Peyer's patch (tissue), 4 donors: ENCODE measurements around the gene FCGR3A. TPM values are rescaled to one million over a fixed set of nuclear protein-coding genes. Genes with fewer than 3 reads are reported as not detected.

Source experiments
- DNase-seq, 3 donors: peaks; one replicate each; pipeline ENCODE4 v3.0.0-alpha.2; 2017 to 2019
- H3K27ac ChIP-seq, 4 donors: fragments of 200-600 bp; sonication (generic); one replicate each; pipeline ENCODE4 v1.5.1; 2016 to 2019
- H3K27me3 ChIP-seq, 2 donors: fragments of 200-600 bp; sonication (generic); one replicate each; pipeline ENCODE4 v1.5.1; 2019
- H3K36me3 ChIP-seq, 3 donors: fragments of 200-600 bp; sonication (generic); one replicate each; pipeline ENCODE4 v1.5.1; 2016 to 2019
- H3K4me1 ChIP-seq, 4 donors: fragments of 200-600 bp; sonication (generic); one replicate each; pipeline ENCODE4 v1.5.1; 2016 to 2019
- H3K4me3 ChIP-seq, 4 donors: fragments of 200-600 bp; sonication (generic); 1 replicate in 3 of 4; 2 replicates in 1 of 4; pipeline ENCODE4 v1.5.1; 2016 to 2019; ENCODE audit warnings: mild to moderate bottlenecking in 1 of 4
- H3K9me3 ChIP-seq, 4 donors: fragments of 200-600 bp; sonication (generic); one replicate each; pipeline ENCODE4 v1.5.1; 2016 to 2019; ENCODE audit warnings: mild to moderate bottlenecking in 1 of 4
- POLR2A ChIP-seq, 2 donors: fragments of 450-650 bp; IDR thresholded peaks; one replicate each; pipeline ENCODE4 v1.5.1; 2017; ENCODE audit warnings: antibody characterized with exemption in 2 of 2, mild to moderate bottlenecking in 2 of 2, moderate library complexity in 2 of 2
- total RNA-seq, 4 donors: library from RNA; depleted of rRNA; stranded (reverse); fragments of >200 nt; gene quantifications; one replicate each; pipeline ENCODE4 v1.1.0, GENCODE V29; 2016
- TF ChIP-seq, protein P1 (sequence below), 6 experiments: fragments of 450-650 bp in 4 of 6; fragments of 200-600 bp in 2 of 6; sonication (generic) in 1 of 6; IDR thresholded peaks; one replicate each; pipeline ENCODE4 v1.5.1; 2017 to 2019; ENCODE audit warnings: antibody characterized with exemption in 6 of 6, mild to moderate bottlenecking in 3 of 6, moderate library complexity in 1 of 6

Gene FCGR3A
- total RNA-seq, 4 donors from 2014 or later, result 0.53 to 2.8 TPM; not detected in 2

DNA sequence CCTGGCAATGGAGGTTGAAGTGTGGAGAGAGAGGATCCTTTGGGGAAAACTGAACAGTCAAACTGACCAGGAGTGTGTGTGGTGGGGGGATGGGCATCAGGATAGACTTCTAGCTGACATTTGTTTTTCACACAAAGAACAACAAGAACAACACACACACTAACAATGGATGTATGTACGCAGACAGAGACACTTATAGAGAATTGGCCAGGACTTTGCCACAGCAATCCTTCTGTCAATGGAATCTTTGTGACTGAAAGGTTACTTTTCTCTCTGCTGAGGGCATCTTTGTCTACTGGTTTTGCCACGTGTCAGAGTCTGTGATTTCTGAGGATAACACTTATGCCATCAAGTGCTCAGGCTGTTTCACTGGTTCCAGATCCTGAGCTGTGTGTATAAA is 56.8 kb downstream of the FCGR3A start:
- DNase-seq, result no peak
- Histone ChIP-seq H3K36me3 (no peaks in the 10 kb centered on the region), H3K27ac (no peak overlapping the region), H3K4me3 (no peak overlapping the region), H3K4me1 (no peaks in the 10 kb centered on the region), H3K27me3 (no peaks in the 10 kb centered on the region), H3K9me3 (no peaks in the 10 kb centered on the region)
- TF ChIP-seq, protein P1, sequence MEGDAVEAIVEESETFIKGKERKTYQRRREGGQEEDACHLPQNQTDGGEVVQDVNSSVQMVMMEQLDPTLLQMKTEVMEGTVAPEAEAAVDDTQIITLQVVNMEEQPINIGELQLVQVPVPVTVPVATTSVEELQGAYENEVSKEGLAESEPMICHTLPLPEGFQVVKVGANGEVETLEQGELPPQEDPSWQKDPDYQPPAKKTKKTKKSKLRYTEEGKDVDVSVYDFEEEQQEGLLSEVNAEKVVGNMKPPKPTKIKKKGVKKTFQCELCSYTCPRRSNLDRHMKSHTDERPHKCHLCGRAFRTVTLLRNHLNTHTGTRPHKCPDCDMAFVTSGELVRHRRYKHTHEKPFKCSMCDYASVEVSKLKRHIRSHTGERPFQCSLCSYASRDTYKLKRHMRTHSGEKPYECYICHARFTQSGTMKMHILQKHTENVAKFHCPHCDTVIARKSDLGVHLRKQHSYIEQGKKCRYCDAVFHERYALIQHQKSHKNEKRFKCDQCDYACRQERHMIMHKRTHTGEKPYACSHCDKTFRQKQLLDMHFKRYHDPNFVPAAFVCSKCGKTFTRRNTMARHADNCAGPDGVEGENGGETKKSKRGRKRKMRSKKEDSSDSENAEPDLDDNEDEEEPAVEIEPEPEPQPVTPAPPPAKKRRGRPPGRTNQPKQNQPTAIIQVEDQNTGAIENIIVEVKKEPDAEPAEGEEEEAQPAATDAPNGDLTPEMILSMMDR (IDR thresholded peaks at IDR 0.05), result no peak
- no peak for TF ChIP-seq POLR2A (IDR thresholded peaks at IDR 0.05)

Other genes starting within 250 kb of the FCGR3A start
- 1 to 10 TPM in 3 of 4 donors, not detected in 1; 1.5 to 3.3 (median 2.3) TPM for gene MPZ, start 239.8 kb downstream of the FCGR3A start, total RNA-seq
- gene SDHC, start 235.4 kb downstream of the FCGR3A start, total RNA-seq, result 10 to 100 TPM; 33.3 to 85.5 (median 60.6) TPM
- gene CFAP126, start 181.9 kb downstream of the FCGR3A start, total RNA-seq, result not detected
- 10 to 100 TPM in 1 of 4 donors, 1 to 10 TPM in 3; 3.3 to 14.3 (median 5.9) TPM for gene FCGR2A, start 44.4 kb downstream of the FCGR3A start, total RNA-seq
- gene HSPA6, start 25.3 kb downstream of the FCGR3A start, total RNA-seq, result 1 to 10 TPM in 2 of 4 donors, under 1 TPM in 2; 0.35 to 5.8 (median 0.91) TPM
- gene FCGR3B, start 81.4 kb upstream of the FCGR3A start, total RNA-seq, result 1 to 10 TPM in 1 of 4 donors, not detected in 3; 6.6 TPM
- 10 to 100 TPM in 2 of 4 donors, 1 to 10 TPM in 1, under 1 TPM in 1; 0.95 to 50.3 (median 10.8) TPM for gene FCGR2B, start 113.3 kb upstream of the FCGR3A start, total RNA-seq
- gene FCRLA, start 157.4 kb upstream of the FCGR3A start, total RNA-seq, result 10 to 100 TPM in 1 of 4 donors, 1 to 10 TPM in 1, under 1 TPM in 1, not detected in 1; 0.85 to 47.0 (median 5.0) TPM
- gene FCRLB, start 171.7 kb upstream of the FCGR3A start, total RNA-seq, result under 1 TPM in 2 of 4 donors, not detected in 2; 0.40 to 0.57 TPM
- 10 to 100 TPM in 3 of 4 donors, 1 to 10 TPM in 1; 7.7 to 23.1 (median 16.3) TPM for gene DUSP12, start 200.0 kb upstream of the FCGR3A start, total RNA-seq
- 10 to 100 TPM; 15.5 to 21.4 (median 20.8) TPM for gene ATF6, start 216.5 kb upstream of the FCGR3A start, total RNA-seq